Hepatocyte (in vitro differentiated cells): Measurements from ENCODE around the gene LRRC66.

Experiments
- CTCF ChIP-seq: fragments of 200-600 bp; sonication (generic); IDR thresholded peaks from 2 replicates; pipeline ENCODE4 v1.5.1; 2016; ENCODE audit warnings: antibody characterized with exemption, mild to moderate bottlenecking; ENCODE audit not compliant: poor library complexity
- EZH2 ChIP-seq: fragments of 200-600 bp; sonication (generic); IDR thresholded peaks from 2 replicates; pipeline ENCODE4 v1.6.1; 2016; ENCODE audit warnings: antibody characterized with exemption, mild to moderate bottlenecking, borderline replicate concordance

DNA sequence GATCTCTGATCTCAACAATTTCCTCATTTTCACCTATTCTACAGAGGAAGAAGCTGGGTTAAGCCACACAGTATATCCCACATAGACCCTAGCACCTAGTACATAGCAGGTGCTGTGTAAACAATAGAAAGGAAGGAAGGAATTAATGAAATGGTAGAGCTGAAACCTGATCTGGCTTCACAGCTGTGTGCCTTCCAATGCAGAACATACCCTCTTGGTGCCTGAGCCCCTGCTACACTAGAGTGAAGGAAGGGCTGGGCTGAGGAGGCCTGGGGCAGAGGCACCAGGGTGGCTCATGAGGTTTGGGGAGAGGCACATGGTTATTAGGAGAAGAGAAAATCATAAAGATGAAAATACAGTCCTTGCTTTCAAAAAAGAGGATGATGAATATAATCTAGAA is 21.3 kb downstream of the LRRC66 start:
- TF ChIP-seq CTCF (no peak), EZH2 (no peak)
